Loucy (cell line): ENCODE data around the gene PDHA2.
A peak's percentile ranks its signal among the peaks of the same experiment; 100 is the strongest.

Source experiments
- H2AFZ ChIP-seq: fragments of 200-600 bp; sonication (generic); 2 replicates; pipeline ENCODE4 v1.6.0; 2016; ENCODE audit warnings: antibody characterized with exemption, mild to moderate bottlenecking, low read length, moderate library complexity
- H3F3A ChIP-seq: fragments of 200-600 bp; 2 replicates; pipeline ENCODE4 v1.6.0; 2016; ENCODE audit warnings: antibody characterized with exemption, low read depth, mild to moderate bottlenecking
- H3K27me3 ChIP-seq: fragments of 200-600 bp; sonication (generic); 2 replicates; pipeline ENCODE4 v1.6.1; 2014; ENCODE audit warnings: low read length, mild to moderate bottlenecking; ENCODE audit not compliant: insufficient read depth, poor library complexity, severe bottlenecking
- H3K36me3 ChIP-seq: fragments of 200-600 bp; sonication (generic); 2 replicates; pipeline ENCODE4 v1.6.1; 2016; ENCODE audit warnings: low read length; ENCODE audit not compliant: insufficient read depth
- H3K4me1 ChIP-seq: fragments of 200-600 bp; sonication (generic); 2 replicates; pipeline ENCODE4 v1.5.1; 2014; ENCODE audit warnings: low read length, mild to moderate bottlenecking; ENCODE audit not compliant: insufficient read depth, poor library complexity, severe bottlenecking
- H3K4me2 ChIP-seq: fragments of 200-600 bp; sonication (generic); 2 replicates; pipeline ENCODE4 v1.6.0; 2014; ENCODE audit warnings: antibody characterized with exemption, low read length, low read depth, mild to moderate bottlenecking; ENCODE audit not compliant: poor library complexity, severe bottlenecking
- H3K4me3 ChIP-seq: fragments of 200-600 bp; sonication (generic); 2 replicates; pipeline ENCODE4 v1.5.1; 2014; ENCODE audit warnings: low read length, mild to moderate bottlenecking, mixed read lengths; ENCODE audit not compliant: poor library complexity, severe bottlenecking
- H3K79me2 ChIP-seq: fragments of 200-600 bp; sonication (generic); 2 replicates; pipeline ENCODE4 v1.6.1; 2014; ENCODE audit warnings: low read length; ENCODE audit not compliant: insufficient read depth
- H3K9ac ChIP-seq: fragments of 200-600 bp; sonication (generic); 2 replicates; pipeline ENCODE4 v1.6.0; 2014; ENCODE audit warnings: mild to moderate bottlenecking, low read depth, low read length, moderate library complexity; ENCODE audit not compliant: poor library complexity, severe bottlenecking
- H3K9me2 ChIP-seq: fragments of 200-600 bp; sonication (generic); replicated peaks from 2 replicates; pipeline ENCODE4 v1.6.1; 2016; ENCODE audit warnings: low read depth, low read length, mixed read lengths
- H3K9me3 ChIP-seq: fragments of 200-600 bp; sonication (generic); 2 replicates; pipeline ENCODE4 v1.6.1; 2014; ENCODE audit warnings: mild to moderate bottlenecking, antibody characterized with exemption, low read length, low read depth; ENCODE audit not compliant: insufficient read depth
- H4K20me1 ChIP-seq: fragments of 200-600 bp; sonication (generic); 2 replicates; pipeline ENCODE4 v1.6.0; 2014; ENCODE audit warnings: antibody characterized with exemption, low read length, mild to moderate bottlenecking; ENCODE audit not compliant: insufficient read depth, poor library complexity, severe bottlenecking
- CTCF ChIP-seq: fragments of 200-600 bp; sonication (generic); conservative IDR thresholded peaks from 2 replicates; pipeline ENCODE4 v1.5.1; 2014; ENCODE audit warnings: mild to moderate bottlenecking, antibody characterized with exemption, low read length
- EZH2phosphoT487 ChIP-seq: fragments of 200-600 bp; IDR thresholded peaks from 2 replicates; pipeline ENCODE4 v1.6.1; 2018; ENCODE audit warnings: antibody characterized with exemption, mild to moderate bottlenecking, moderate library complexity, borderline replicate concordance

PDHA2 gene

GRCh38 chr4:95831166-95831565, 8.7 kb upstream of the PDHA2 start:
- no peaks in the 10 kb centered on the region for H3K9me2 ChIP-seq
- no peaks in the 10 kb centered on the region for H3K79me2 ChIP-seq
- no peaks in the 10 kb centered on the region for H3K36me3 ChIP-seq
- H3K9ac ChIP-seq = no peak overlapping the region
- no peak overlapping the region for H3K4me3 ChIP-seq
- no peaks in the 10 kb centered on the region for H4K20me1 ChIP-seq
- H2AFZ ChIP-seq = no peak overlapping the region
- no peaks in the 10 kb centered on the region for H3K9me3 ChIP-seq
- peaks cover 8% of the 10 kb centered on the region for H3K4me1 ChIP-seq
- H3K4me2 ChIP-seq = peak overlapping the region; percentile 10
- no peak for TF ChIP-seq CTCF
- TF ChIP-seq EZH2phosphoT487 = no peak
- H3F3A ChIP-seq = no peaks in the 10 kb centered on the region
- H3K27me3 ChIP-seq = no peaks in the 10 kb centered on the region

GRCh38 chr4:95833711-95834194, 6.1 kb upstream of the PDHA2 start:
- H3F3A ChIP-seq = no peaks in the 10 kb centered on the region
- no peaks in the 10 kb centered on the region for H3K79me2 ChIP-seq
- no peak overlapping the region for H3K4me2 ChIP-seq
- H4K20me1 ChIP-seq = no peaks in the 10 kb centered on the region
- H3K9ac ChIP-seq = no peak overlapping the region
- H3K27me3 ChIP-seq = no peaks in the 10 kb centered on the region
- no peaks in the 10 kb centered on the region for H3K9me3 ChIP-seq
- no peak overlapping the region for H2AFZ ChIP-seq
- TF ChIP-seq CTCF = no peak
- TF ChIP-seq EZH2phosphoT487 = no peak
- no peaks in the 10 kb centered on the region for H3K9me2 ChIP-seq
- H3K36me3 ChIP-seq = no peaks in the 10 kb centered on the region
- H3K4me1 ChIP-seq = peaks cover 8% of the 10 kb centered on the region
- H3K4me3 ChIP-seq = no peak overlapping the region

- Histone ChIP-seq H3K9me3 (no peaks in the 10 kb centered on the region), H3K4me2 (no peak overlapping the region), H3K36me3 (no peaks in the 10 kb centered on the region), H3F3A (no peaks in the 10 kb centered on the region), H4K20me1 (no peaks in the 10 kb centered on the region), H3K9me2 (no peaks in the 10 kb centered on the region), H3K9ac (no peak overlapping the region), H3K4me3 (no peak overlapping the region), H3K27me3 (no peaks in the 10 kb centered on the region), H3K79me2 (no peaks in the 10 kb centered on the region), H3K4me1 (peaks cover 5% of the 10 kb centered on the region), H2AFZ (no peak overlapping the region)
- TF ChIP-seq CTCF (peak; percentile 80), EZH2phosphoT487 (no peak)
These were observed 4.2 kb upstream of the PDHA2 start for GRCh38 chr4:95835672-95836071.
